ENCODE measurements around the gene WDR3.

DNA sequence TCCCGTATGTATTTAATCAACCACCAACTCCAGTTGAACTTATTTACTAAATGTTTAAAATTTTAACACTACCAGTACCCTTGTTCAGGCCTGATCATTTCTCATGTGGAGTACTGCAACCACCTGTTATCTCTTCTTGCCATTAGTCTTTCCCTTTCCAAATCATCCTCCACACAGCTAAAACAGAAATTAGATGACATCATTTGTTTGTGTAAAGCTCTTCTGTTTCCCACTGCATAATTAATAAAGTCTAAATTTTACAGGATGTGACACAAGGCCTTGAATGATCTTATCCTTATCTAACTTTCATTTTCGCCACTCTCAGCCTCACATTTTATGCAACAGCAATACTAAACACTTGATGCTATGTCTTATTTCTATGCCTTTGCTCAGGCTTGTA lies 24.5 kb upstream of the WDR3 start:
- TF ChIP-seq CTCF (IDR thresholded peaks at IDR 0.05; ENCODE audit: low read depth, low read length): no peak
- no peak for TF ChIP-seq POLR2A (IDR thresholded peaks at IDR 0.05; ENCODE audit: extremely low read depth, insufficient read length)
- TF ChIP-seq MYC (IDR thresholded peaks at IDR 0.05; ENCODE audit: low read depth, low read length): no peak
- TF ChIP-seq MAX (IDR thresholded peaks at IDR 0.05; ENCODE audit: low read depth, low read length): no peak
